HEK293T (cell line): ENCODE data around the gene DLG2.

ENCODE experiments used
- BHLHE40 ChIP-seq: fragments of 450-650 bp; IDR thresholded peaks from 2 replicates; pipeline ENCODE4 v1.6.1; 2016; ENCODE audit warnings: mild to moderate bottlenecking, moderate library complexity, borderline replicate concordance
- FOXA1 ChIP-seq: fragments of 450-650 bp; IDR thresholded peaks from 2 replicates; pipeline ENCODE4 v1.6.1; 2016; ENCODE audit warnings: mild to moderate bottlenecking
- FOXK2 ChIP-seq: fragments of 450-650 bp; IDR thresholded peaks from 2 replicates; pipeline ENCODE4 v1.6.1; 2016; ENCODE audit warnings: mild to moderate bottlenecking
- FOXM1 ChIP-seq: fragments of 450-650 bp; IDR thresholded peaks from 2 replicates; pipeline ENCODE4 v1.6.1; 2017; ENCODE audit warnings: mild to moderate bottlenecking, borderline replicate concordance
- HDGF ChIP-seq: fragments of 450-650 bp; IDR thresholded peaks from 2 replicates; pipeline ENCODE4 v1.6.1; 2017; ENCODE audit warnings: antibody characterized with exemption, borderline replicate concordance
- PKNOX1 ChIP-seq: fragments of 450-650 bp; IDR thresholded peaks from 2 replicates; pipeline ENCODE4 v1.6.1; 2016
- SP1 ChIP-seq: fragments of 450-650 bp; IDR thresholded peaks from 2 replicates; pipeline ENCODE4 v1.6.1; 2017
- SUZ12 ChIP-seq: fragments of 450-650 bp; IDR thresholded peaks from 2 replicates; pipeline ENCODE4 v1.6.1; 2016; ENCODE audit warnings: mild to moderate bottlenecking

- no peak for TF ChIP-seq SP1
- no peak for TF ChIP-seq HDGF
- TF ChIP-seq SUZ12 = no peak
- no peak for TF ChIP-seq FOXM1
- no peak for TF ChIP-seq BHLHE40
- TF ChIP-seq PKNOX1 = no peak
- no peak for TF ChIP-seq FOXK2
- TF ChIP-seq FOXA1 = no peak
These were observed 966.7 kb downstream of the DLG2 start for GRCh38 chr11:84660257-84660977.
